Naive B cell (primary cell): ENCODE data around the gene MPP3. TPM values are rescaled to one million over a fixed set of nuclear protein-coding genes. Genes with fewer than 3 reads are reported as not detected.
"Not testable (repeated sequence)": the region's sequence is repeated elsewhere in the genome, so short reads cannot be mapped to it uniquely, and the experiment has no call there.

Experiments used
- ATAC-seq, 2 donors: fragments of 150-1000 bp; cut with Tn5 transposase; 2 replicates each; pipeline ENCODE4 v1.10.0; 2021; ENCODE audit warnings: low read depth in 2 of 2, mild to moderate bottlenecking in 2 of 2, moderate library complexity in 2 of 2
- DNase-seq: peaks from one replicate; pipeline ENCODE4 v3.0.0; 2022
- H3K27ac Mint-ChIP-seq, 6 donors: one replicate each; pipeline ENCODE4 v1.8.0; 2020 to 2022; ENCODE audit warnings: mild to moderate bottlenecking in 6 of 6, mixed read lengths in 6 of 6, moderate library complexity in 5 of 6, inconsistent platforms in 2 of 6
- H3K27me3 Mint-ChIP-seq, 3 donors: one replicate each; pipeline ENCODE4 v1.8.0; 2021 to 2022; ENCODE audit warnings: mixed read lengths in 3 of 3, mild to moderate bottlenecking in 1 of 3
- H3K36me3 Mint-ChIP-seq, 2 donors: one replicate each; pipeline ENCODE4 v1.8.0; 2020 to 2022; ENCODE audit warnings: mixed read lengths in 2 of 2, inconsistent platforms in 1 of 2, mild to moderate bottlenecking in 1 of 2
- H3K4me1 Mint-ChIP-seq, 3 donors: one replicate each; pipeline ENCODE4 v1.8.0; 2020 to 2022; ENCODE audit warnings: mixed read lengths in 3 of 3, inconsistent platforms in 1 of 3, mild to moderate bottlenecking in 1 of 3, moderate library complexity in 1 of 3
- H3K4me3 Mint-ChIP-seq, 8 donors: one replicate each; pipeline ENCODE4 v1.8.0; 2020 to 2022; ENCODE audit warnings: mild to moderate bottlenecking in 8 of 8, mixed read lengths in 8 of 8, moderate library complexity in 8 of 8, inconsistent platforms in 2 of 8
- H3K9me3 Mint-ChIP-seq, 7 donors: one replicate each; pipeline ENCODE4 v1.8.0; 2020 to 2022; ENCODE audit warnings: mixed read lengths in 7 of 7, mild to moderate bottlenecking in 5 of 7, inconsistent platforms in 2 of 7, moderate library complexity in 1 of 7
- polyA plus RNA-seq, 6 donors: library from polyadenylated mRNA; unstranded; fragments of 300-500 nt; fragmentation: Illumina TruSeq; gene quantifications; one replicate each; pipeline ENCODE4 v1.2.3, GENCODE V29; 2021; ENCODE audit warnings: low read depth in 6 of 6

Gene MPP3
- polyA plus RNA-seq, 6 donors from 2014 or later, result not detected

DNA sequence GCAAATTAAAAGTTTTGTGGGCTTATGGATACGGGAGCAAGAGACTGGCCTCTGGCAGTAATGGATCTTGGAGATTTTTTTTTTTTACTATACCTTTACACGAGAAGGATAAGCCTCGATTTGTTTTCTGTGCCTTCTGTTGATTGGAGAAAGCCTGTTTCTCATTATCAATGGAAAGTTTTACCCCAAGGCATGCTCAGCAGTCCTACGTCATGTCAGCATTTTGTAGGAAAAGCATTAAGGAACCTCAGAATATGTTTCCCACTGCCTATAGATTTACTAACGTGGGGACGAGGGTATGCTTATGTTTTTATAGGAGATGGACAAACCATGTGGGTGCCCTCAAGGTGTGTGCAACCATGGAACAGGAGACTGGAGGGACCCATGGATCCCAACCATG, 40.9 kb upstream of the MPP3 start:
- no peak for DNase-seq
- Mint-ChIP-seq H3K36me3 (peaks cover 0 to 1% of the 10 kb centered on the region in 2 donors), H3K4me3 (no peak overlapping the region), H3K9me3 (peaks cover 0 to 1% (median 0%) of the 10 kb centered on the region in 7 donors), H3K27me3 (peaks cover 7 to 57% (median 45%) of the 10 kb centered on the region in 3 donors), H3K27ac (no peak overlapping the region), H3K4me1 (peaks cover 1 to 3% (median 1%) of the 10 kb centered on the region in 3 donors)
- no peak for ATAC-seq

DNA sequence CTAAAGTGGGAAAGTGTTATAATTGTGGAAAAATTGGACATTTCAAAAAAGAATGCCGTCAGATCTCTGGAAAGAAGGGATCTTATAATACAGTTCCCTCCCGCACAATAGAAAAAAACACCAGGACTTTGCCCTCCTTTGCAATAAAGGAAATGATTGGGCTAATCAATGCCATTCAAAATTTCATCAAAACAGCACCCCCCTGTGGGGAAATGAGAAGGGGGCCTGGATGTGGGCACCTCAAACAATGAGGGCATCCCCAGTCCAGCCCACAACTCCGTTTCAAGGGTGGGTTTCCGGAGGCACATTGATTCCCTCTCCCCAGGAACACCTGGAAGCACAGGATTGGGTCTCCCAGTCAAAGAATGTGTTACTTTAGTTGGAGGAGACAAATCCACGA, 40.1 kb upstream of the MPP3 start:
- Mint-ChIP-seq H3K4me1 (no peaks in the 10 kb centered on the region), H3K9me3 (peaks cover 0 to 7% (median 2%) of the 10 kb centered on the region in 7 donors), H3K36me3 (peaks cover 0 to 8% of the 10 kb centered on the region in 2 donors), H3K27me3 (peaks cover 14 to 53% (median 51%) of the 10 kb centered on the region in 3 donors), H3K27ac (no peak overlapping the region), H3K4me3 (no peak overlapping the region)
- ATAC-seq, result no peak
- DNase-seq, result no peak

DNA sequence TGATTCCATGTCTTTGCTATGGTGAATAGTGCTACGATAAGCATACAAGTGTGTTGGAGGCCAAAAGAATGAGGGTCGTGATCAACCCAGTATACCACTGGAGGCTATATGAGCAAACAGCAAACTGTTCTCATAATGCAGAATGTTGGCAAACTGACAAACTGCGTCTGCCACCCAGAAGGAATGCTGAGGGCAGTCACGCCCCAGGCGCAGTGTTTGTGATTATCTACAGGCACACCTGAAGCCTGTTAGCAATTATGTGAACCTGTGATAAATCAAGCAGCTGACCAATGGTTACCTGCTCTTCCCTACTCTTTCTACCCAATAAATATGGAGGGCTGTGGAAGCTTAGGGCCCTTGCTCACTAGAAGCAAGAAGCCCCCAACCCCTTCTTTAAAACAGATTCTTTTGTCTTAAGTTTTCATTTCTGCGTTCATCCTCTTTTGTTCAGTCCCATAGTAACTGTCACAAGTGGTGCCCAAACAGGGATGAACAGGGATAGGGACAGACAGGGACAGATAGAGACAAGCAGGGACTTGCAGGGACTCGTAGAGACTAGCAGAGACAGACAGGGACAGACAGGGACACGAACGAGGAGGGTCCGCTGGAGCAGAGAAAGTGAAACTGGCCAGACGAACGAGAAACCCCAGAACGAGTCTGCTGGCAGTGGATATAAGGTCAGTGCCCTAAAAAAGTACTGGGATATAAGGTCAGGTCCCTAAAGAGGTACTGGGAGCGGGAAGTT, 39.2 kb upstream of the MPP3 start:
- DNase-seq, result no peak

GRCh38 chr17:43869031-43869430, 36.1 kb upstream of the MPP3 start:
- peaks cover 20 to 46% (median 45%) of the 10 kb centered on the region in 3 donors for H3K27me3 Mint-ChIP-seq
- H3K9me3 Mint-ChIP-seq, H3K4me1 Mint-ChIP-seq, DNase-seq, H3K36me3 Mint-ChIP-seq, H3K4me3 Mint-ChIP-seq, ATAC-seq: not testable (repeated sequence)
- H3K27ac Mint-ChIP-seq, result peak overlapping the region in 1 of 6 donors; percentile 44

More for the DNA sequence above, 39.2 kb upstream of the MPP3 start:
- no peaks in the 10 kb centered on the region for H3K4me1 Mint-ChIP-seq
- peaks cover 20 to 59% (median 56%) of the 10 kb centered on the region in 3 donors for H3K27me3 Mint-ChIP-seq
- peaks cover 0 to 8% of the 10 kb centered on the region in 2 donors for H3K36me3 Mint-ChIP-seq
- ATAC-seq, result no peak
- peaks cover 0 to 7% (median 2%) of the 10 kb centered on the region in 7 donors for H3K9me3 Mint-ChIP-seq
- H3K4me3 Mint-ChIP-seq, result no peak overlapping the region
- H3K27ac Mint-ChIP-seq, result no peak overlapping the region

GRCh38 chr17:43868226-43868994, 35.5 kb upstream of the MPP3 start:
- peaks cover 0 to 7% (median 2%) of the 10 kb centered on the region in 7 donors for H3K9me3 Mint-ChIP-seq
- peaks cover 22 to 44% (median 38%) of the 10 kb centered on the region in 3 donors for H3K27me3 Mint-ChIP-seq
- peaks cover 0 to 8% of the 10 kb centered on the region in 2 donors for H3K36me3 Mint-ChIP-seq
- no peaks in the 10 kb centered on the region for H3K4me1 Mint-ChIP-seq
- H3K27ac Mint-ChIP-seq, result no peak overlapping the region
- peak overlapping the region in 1 of 8 donors; percentile 12 for H3K4me3 Mint-ChIP-seq
- no peak for DNase-seq
- ATAC-seq, result no peak

- Mint-ChIP-seq H3K36me3 (peaks cover 0 to 8% of the 10 kb centered on the region in 2 donors), H3K4me3 (no peak overlapping the region), H3K27me3 (peaks cover 28 to 41% (median 30%) of the 10 kb centered on the region in 3 donors), H3K27ac (no peak overlapping the region), H3K4me1 (no peaks in the 10 kb centered on the region), H3K9me3 (peaks cover 0 to 7% (median 2%) of the 10 kb centered on the region in 7 donors)
- ATAC-seq (no peak), DNase-seq (no peak)
Measured at GRCh38 chr17:43864161-43864984, 31.4 kb upstream of the MPP3 start.

GRCh38 chr17:43861960-43862359, 29.0 kb upstream of the MPP3 start:
- peaks cover 27 to 50% (median 28%) of the 10 kb centered on the region in 3 donors for H3K27me3 Mint-ChIP-seq
- no peak overlapping the region for H3K27ac Mint-ChIP-seq
- DNase-seq (no peak), ATAC-seq (no peak)
- peaks cover 0 to 7% (median 0%) of the 10 kb centered on the region in 7 donors for H3K9me3 Mint-ChIP-seq
- no peaks in the 10 kb centered on the region for H3K36me3 Mint-ChIP-seq
- no peak overlapping the region for H3K4me3 Mint-ChIP-seq
- H3K4me1 Mint-ChIP-seq, result no peaks in the 10 kb centered on the region

GRCh38 chr17:43860927-43861622, 28.1 kb upstream of the MPP3 start:
- Mint-ChIP-seq H3K4me1 (no peaks in the 10 kb centered on the region), H3K4me3 (peak overlapping the region in 1 of 8 donors; percentile 56), H3K27me3 (peaks cover 23 to 52% (median 33%) of the 10 kb centered on the region in 3 donors), H3K27ac (no peak overlapping the region), H3K9me3 (peaks cover 0 to 7% (median 0%) of the 10 kb centered on the region in 7 donors), H3K36me3 (no peaks in the 10 kb centered on the region)
- ATAC-seq (no peak), DNase-seq (no peak)

- Mint-ChIP-seq H3K27ac (no peak overlapping the region), H3K4me1 (no peaks in the 10 kb centered on the region), H3K27me3 (peaks cover 21 to 45% (median 27%) of the 10 kb centered on the region in 3 donors), H3K4me3 (no peak overlapping the region), H3K36me3 (no peaks in the 10 kb centered on the region), H3K9me3 (peaks cover 0 to 7% (median 0%) of the 10 kb centered on the region in 7 donors)
- DNase-seq, result no peak
- no peak for ATAC-seq
Measured at GRCh38 chr17:43860077-43860725, 27.3 kb upstream of the MPP3 start.

DNA sequence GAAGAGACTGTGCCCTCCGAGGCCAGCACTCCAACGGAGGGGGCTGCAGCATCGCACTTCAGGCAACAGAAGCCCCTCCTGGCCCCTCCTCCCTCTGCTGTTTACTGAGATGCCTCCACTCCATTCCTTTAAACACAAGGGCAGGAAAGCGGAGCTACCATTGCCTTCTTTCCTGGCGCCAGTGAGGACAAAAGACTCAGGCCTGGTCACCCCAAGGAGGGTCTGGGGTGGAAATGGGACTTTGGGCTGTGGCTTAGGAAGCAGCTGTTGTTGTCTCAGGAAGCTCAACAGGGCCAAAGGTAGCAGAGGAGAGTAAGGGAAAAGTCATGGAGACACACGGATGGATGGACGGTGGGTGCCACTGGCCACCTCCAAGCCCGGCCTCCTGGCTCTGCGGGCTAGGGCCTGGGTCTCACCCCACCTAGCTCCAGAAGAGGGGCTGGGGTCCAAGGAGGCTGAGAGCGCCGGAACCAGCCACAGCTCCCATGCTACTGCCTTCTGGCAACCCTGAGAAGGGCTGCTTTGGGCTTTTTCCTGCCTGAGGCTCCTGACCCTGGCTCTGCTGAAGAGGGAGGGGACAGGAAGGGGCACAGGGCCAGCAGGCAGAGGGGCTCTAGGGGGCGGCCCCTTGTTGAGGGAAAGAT, 25.1 kb upstream of the MPP3 start:
- Mint-ChIP-seq H3K27me3 (peaks cover 16 to 56% (median 29%) of the 10 kb centered on the region in 3 donors), H3K4me3 (no peak overlapping the region), H3K27ac (no peak overlapping the region), H3K9me3 (peaks cover 0 to 7% (median 0%) of the 10 kb centered on the region in 7 donors), H3K36me3 (no peaks in the 10 kb centered on the region), H3K4me1 (no peaks in the 10 kb centered on the region)
- no peak for ATAC-seq
- DNase-seq, result no peak

DNA sequence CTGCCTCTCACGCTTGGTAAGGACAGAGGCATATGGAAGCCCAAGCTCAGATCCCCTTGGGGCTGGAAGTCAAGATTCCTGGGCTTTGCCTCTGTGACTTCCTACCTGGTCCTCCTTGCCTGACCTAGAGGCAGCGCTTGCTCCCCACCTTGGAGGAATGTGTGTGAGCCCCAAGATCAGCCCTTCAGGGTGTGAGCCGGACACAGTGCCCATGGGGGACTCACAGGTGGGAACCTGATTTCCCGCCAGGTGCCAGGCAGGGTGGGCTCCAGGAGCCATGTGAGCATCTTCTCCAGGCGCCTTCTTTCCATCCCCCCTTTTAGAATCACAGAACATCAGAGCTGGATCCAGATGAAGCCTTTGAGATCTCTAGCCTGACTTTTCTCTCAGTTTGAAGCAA, 24.2 kb upstream of the MPP3 start:
- no peaks in the 10 kb centered on the region for H3K4me1 Mint-ChIP-seq
- H3K4me3 Mint-ChIP-seq, result no peak overlapping the region
- peaks cover 19 to 61% (median 38%) of the 10 kb centered on the region in 3 donors for H3K27me3 Mint-ChIP-seq
- ATAC-seq (no peak), DNase-seq (no peak)
- H3K27ac Mint-ChIP-seq, result peak overlapping the region in 1 of 6 donors; percentile 75
- H3K36me3 Mint-ChIP-seq, result no peaks in the 10 kb centered on the region
- peaks cover 0 to 7% (median 0%) of the 10 kb centered on the region in 7 donors for H3K9me3 Mint-ChIP-seq

GRCh38 chr17:43856141-43856540, 23.2 kb upstream of the MPP3 start:
- Mint-ChIP-seq H3K9me3 (peaks cover 0 to 7% (median 0%) of the 10 kb centered on the region in 7 donors), H3K4me3 (no peak overlapping the region), H3K36me3 (peaks cover 3 to 6% of the 10 kb centered on the region in 2 donors), H3K4me1 (peaks cover 0 to 4% (median 0%) of the 10 kb centered on the region in 3 donors), H3K27me3 (peaks cover 24 to 68% (median 48%) of the 10 kb centered on the region in 3 donors), H3K27ac (no peak overlapping the region)
- ATAC-seq (no peak), DNase-seq (no peak)
